HepG2 (cell line): ENCODE results near the gene GSAP. TPM values are rescaled to one million over a fixed set of nuclear protein-coding genes. Genes with fewer than 3 reads are reported as not detected.

ENCODE experiments used
- CREB1 ChIP-seq, 2 experiments: fragments of 450-650 bp in 1 of 2; IDR thresholded peaks; 2 replicates each; pipeline ENCODE4 v1.6.1; 2016 to 2017; ENCODE audit warnings: control low read depth in 1 of 2, mild to moderate bottlenecking in 1 of 2, missing compliant biosample characterization in 1 of 2, missing genetic modification characterization in 1 of 2
- HOXA9 ChIP-seq: sonication (generic); formaldehyde crosslinking; IDR thresholded peaks from 2 replicates; pipeline ENCODE4 v1.8.1; 2022; ENCODE audit warnings: missing genetic modification reagents, mild to moderate bottlenecking, moderate library complexity, borderline replicate concordance
- IRX3 ChIP-seq: sonication (generic); formaldehyde crosslinking; IDR thresholded peaks from 2 replicates; pipeline ENCODE4 v1.8.1; 2023; ENCODE audit warnings: mild to moderate bottlenecking, low read depth, missing genetic modification reagents, borderline replicate concordance
- NFIC ChIP-seq: IDR thresholded peaks from 2 replicates; pipeline ENCODE4 v1.6.1; 2012; ENCODE audit warnings: mild to moderate bottlenecking, low read length, inconsistent platforms
- NFYC ChIP-seq: IDR thresholded peaks from 2 replicates; pipeline ENCODE4 v1.6.1; 2016; ENCODE audit warnings: missing genetic modification reagents, missing compliant biosample characterization
- ZNF775 ChIP-seq: sonication (generic); formaldehyde crosslinking; IDR thresholded peaks from 2 replicates; pipeline ENCODE4 v1.4.0; 2020; ENCODE audit warnings: missing genetic modification reagents, mild to moderate bottlenecking, moderate library complexity, borderline replicate concordance
- ZSCAN20 ChIP-seq: sonication (generic); formaldehyde crosslinking; IDR thresholded peaks from 2 replicates; pipeline ENCODE4 v1.4.0; 2020; ENCODE audit warnings: missing genetic modification reagents, mild to moderate bottlenecking, borderline replicate concordance
- ZSCAN21 ChIP-seq: sonication (generic); formaldehyde crosslinking; IDR thresholded peaks from 2 replicates; pipeline ENCODE4 v1.8.0; 2022; ENCODE audit warnings: mild to moderate bottlenecking, missing genetic modification reagents, moderate library complexity, borderline replicate concordance
- polyA plus RNA-seq, 8 experiments: library from polyadenylated mRNA; depleted of rRNA in 3 of 8; stranded (reverse) in 7 of 8; unstranded in 1 of 8; fragments of >200 nt; fragmentation: Illumina TruSeq in 4 of 8; extraction: Trizol in 4 of 8; gene quantifications; 2 replicates each; pipeline versions ENCODE4 v1.2.1 to v1.2.3, GENCODE V29; 2011 to 2016; ENCODE audit warnings: low read depth in 4 of 8, missing spikeins in 1 of 8, mixed read lengths in 1 of 8; ENCODE audit not compliant: insufficient read depth in 1 of 8
- total RNA-seq, 5 experiments: library from RNA; depleted of rRNA; stranded (reverse); fragments of >200 nt; fragmentation: Illumina TruSeq; extraction: Trizol; gene quantifications; 2 replicates each; pipeline ENCODE4 v1.2.3, GENCODE V29; 2016; ENCODE audit warnings: low read depth in 1 of 5
- TF ChIP-seq, protein P1 (sequence below): sonication (generic); formaldehyde crosslinking; IDR thresholded peaks from one replicate; pipeline ENCODE4 v1.5.1; 2020; ENCODE audit warnings: mild to moderate bottlenecking, missing genetic modification reagents; ENCODE audit errors: not compliant biosample characterization
- TF ChIP-seq, protein P2 (sequence below): IDR thresholded peaks from 2 replicates; pipeline ENCODE4 v1.6.1; 2016; ENCODE audit warnings: mild to moderate bottlenecking
- TF ChIP-seq, protein P3 (sequence below): sonication (generic); formaldehyde crosslinking; IDR thresholded peaks from 2 replicates; pipeline ENCODE4 v1.5.0; 2020; ENCODE audit warnings: missing genetic modification reagents
- TF ChIP-seq, protein P4 (sequence below): sonication (generic); formaldehyde crosslinking; IDR thresholded peaks from 2 replicates; pipeline ENCODE4 v1.4.0; 2020; ENCODE audit warnings: missing genetic modification reagents

Gene GSAP
- total and polyA plus RNA-seq, 2 of the 13 experiments (the other 11 are each of a cell fraction or from before 2014, with no cell fraction given) = 34.6 to 40.6 TPM

DNA sequence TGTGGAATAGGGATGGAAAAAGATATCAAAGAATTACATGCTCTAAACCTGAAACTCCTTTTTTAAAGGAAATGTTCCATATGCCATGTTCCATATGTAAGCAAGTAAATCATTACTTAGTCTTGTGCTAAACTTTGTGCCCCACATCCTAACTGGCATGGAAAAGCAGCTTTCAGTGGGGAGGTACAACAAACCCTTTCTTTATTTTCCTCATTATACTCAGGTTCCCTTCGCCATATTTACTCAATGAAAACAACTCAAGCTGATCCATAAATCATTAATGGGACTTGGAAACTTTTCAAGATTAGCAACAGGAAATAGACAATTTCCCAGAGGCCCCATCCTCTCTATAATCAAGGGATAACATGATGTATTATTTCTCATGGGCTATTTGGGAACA, 56.0 kb downstream of the GSAP start (continued):
- no peak for TF ChIP-seq IRX3
- no peak for TF ChIP-seq NFYC (CRISPR knock-in tag)
- TF ChIP-seq ZNF775 (CRISPR knock-in tag) = no peak
- TF ChIP-seq, protein P1, sequence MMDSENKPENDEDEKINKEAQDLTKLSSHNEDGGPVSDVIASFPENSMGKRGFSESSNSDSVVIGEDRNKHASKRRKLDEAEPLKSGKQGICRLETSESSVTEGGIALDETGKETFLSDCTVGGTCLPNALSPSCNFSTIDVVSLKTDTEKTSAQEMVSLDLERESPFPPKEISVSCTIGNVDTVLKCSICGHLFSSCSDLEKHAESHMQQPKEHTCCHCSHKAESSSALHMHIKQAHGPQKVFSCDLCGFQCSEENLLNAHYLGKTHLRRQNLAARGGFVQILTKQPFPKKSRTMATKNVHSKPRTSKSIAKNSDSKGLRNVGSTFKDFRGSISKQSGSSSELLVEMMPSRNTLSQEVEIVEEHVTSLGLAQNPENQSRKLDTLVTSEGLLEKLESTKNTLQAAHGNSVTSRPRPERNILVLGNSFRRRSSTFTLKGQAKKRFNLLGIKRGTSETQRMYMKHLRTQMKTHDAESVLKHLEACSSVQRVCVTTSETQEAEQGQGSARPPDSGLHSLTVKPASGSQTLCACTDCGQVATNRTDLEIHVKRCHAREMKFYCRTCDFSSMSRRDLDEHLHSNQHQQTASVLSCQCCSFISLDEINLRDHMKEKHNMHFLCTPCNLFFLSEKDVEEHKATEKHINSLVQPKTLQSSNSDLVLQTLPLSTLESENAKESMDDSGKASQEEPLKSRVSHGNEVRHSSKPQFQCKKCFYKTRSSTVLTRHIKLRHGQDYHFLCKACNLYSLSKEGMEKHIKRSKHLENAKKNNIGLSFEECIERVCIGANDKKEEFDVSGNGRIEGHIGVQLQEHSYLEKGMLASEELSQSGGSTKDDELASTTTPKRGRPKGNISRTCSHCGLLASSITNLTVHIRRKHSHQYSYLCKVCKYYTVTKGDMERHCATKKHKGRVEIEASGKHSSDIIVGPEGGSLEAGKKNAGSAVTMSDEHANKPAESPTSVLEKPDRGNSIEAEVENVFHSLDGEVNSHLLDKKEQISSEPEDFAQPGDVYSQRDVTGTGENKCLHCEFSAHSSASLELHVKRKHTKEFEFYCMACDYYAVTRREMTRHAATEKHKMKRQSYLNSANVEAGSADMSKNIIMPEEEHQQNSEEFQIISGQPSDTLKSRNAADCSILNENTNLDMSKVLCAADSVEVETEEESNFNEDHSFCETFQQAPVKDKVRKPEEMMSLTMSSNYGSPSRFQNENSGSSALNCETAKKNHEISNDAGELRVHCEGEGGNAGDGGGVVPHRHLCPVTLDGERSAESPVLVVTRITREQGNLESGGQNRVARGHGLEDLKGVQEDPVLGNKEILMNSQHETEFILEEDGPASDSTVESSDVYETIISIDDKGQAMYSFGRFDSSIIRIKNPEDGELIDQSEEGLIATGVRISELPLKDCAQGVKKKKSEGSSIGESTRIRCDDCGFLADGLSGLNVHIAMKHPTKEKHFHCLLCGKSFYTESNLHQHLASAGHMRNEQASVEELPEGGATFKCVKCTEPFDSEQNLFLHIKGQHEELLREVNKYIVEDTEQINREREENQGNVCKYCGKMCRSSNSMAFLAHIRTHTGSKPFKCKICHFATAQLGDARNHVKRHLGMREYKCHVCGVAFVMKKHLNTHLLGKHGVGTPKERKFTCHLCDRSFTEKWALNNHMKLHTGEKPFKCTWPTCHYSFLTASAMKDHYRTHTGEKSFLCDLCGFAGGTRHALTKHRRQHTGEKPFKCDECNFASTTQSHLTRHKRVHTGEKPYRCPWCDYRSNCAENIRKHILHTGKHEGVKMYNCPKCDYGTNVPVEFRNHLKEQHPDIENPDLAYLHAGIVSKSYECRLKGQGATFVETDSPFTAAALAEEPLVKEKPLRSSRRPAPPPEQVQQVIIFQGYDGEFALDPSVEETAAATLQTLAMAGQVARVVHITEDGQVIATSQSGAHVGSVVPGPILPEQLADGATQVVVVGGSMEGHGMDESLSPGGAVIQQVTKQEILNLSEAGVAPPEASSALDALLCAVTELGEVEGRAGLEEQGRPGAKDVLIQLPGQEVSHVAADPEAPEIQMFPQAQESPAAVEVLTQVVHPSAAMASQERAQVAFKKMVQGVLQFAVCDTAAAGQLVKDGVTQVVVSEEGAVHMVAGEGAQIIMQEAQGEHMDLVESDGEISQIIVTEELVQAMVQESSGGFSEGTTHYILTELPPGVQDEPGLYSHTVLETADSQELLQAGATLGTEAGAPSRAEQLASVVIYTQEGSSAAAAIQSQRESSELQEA (CRISPR knock-in tag) = no peak
- TF ChIP-seq, protein P2, sequence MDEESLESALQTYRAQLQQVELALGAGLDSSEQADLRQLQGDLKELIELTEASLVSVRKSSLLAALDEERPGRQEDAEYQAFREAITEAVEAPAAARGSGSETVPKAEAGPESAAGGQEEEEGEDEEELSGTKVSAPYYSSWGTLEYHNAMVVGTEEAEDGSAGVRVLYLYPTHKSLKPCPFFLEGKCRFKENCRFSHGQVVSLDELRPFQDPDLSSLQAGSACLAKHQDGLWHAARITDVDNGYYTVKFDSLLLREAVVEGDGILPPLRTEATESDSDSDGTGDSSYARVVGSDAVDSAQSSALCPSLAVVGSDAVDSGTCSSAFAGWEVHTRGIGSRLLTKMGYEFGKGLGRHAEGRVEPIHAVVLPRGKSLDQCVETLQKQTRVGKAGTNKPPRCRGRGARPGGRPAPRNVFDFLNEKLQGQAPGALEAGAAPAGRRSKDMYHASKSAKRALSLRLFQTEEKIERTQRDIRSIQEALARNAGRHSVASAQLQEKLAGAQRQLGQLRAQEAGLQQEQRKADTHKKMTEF (CRISPR knock-in tag) = no peak
- no peak; the same call in 1 of the 2 replicates for TF ChIP-seq NFIC
- no peak for TF ChIP-seq CREB1 (IDR thresholded peaks at IDR 0.05)
- 0 out of 2 replicates have a peak, but pooled peaks have one; percentile 39 for TF ChIP-seq CREB1 (CRISPR knock-in tag; IDR thresholded peaks at IDR 0.05)
- TF ChIP-seq, protein P3, sequence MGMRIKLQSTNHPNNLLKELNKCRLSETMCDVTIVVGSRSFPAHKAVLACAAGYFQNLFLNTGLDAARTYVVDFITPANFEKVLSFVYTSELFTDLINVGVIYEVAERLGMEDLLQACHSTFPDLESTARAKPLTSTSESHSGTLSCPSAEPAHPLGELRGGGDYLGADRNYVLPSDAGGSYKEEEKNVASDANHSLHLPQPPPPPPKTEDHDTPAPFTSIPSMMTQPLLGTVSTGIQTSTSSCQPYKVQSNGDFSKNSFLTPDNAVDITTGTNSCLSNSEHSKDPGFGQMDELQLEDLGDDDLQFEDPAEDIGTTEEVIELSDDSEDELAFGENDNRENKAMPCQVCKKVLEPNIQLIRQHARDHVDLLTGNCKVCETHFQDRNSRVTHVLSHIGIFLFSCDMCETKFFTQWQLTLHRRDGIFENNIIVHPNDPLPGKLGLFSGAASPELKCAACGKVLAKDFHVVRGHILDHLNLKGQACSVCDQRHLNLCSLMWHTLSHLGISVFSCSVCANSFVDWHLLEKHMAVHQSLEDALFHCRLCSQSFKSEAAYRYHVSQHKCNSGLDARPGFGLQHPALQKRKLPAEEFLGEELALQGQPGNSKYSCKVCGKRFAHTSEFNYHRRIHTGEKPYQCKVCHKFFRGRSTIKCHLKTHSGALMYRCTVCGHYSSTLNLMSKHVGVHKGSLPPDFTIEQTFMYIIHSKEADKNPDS (CRISPR knock-in tag) = no peak
- TF ChIP-seq ZSCAN20 (CRISPR knock-in tag) = no peak
- TF ChIP-seq, protein P4, sequence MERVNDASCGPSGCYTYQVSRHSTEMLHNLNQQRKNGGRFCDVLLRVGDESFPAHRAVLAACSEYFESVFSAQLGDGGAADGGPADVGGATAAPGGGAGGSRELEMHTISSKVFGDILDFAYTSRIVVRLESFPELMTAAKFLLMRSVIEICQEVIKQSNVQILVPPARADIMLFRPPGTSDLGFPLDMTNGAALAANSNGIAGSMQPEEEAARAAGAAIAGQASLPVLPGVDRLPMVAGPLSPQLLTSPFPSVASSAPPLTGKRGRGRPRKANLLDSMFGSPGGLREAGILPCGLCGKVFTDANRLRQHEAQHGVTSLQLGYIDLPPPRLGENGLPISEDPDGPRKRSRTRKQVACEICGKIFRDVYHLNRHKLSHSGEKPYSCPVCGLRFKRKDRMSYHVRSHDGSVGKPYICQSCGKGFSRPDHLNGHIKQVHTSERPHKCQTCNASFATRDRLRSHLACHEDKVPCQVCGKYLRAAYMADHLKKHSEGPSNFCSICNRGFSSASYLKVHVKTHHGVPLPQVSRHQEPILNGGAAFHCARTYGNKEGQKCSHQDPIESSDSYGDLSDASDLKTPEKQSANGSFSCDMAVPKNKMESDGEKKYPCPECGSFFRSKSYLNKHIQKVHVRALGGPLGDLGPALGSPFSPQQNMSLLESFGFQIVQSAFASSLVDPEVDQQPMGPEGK (CRISPR knock-in tag) = 0 out of 2 replicates have a peak, but pooled peaks have one; percentile 19
- TF ChIP-seq ZSCAN21 (CRISPR knock-in tag) = no peak
- no peak for TF ChIP-seq HOXA9 (CRISPR knock-in tag)
